ENCODE measurements around the gene BICD1.
A peak's percentile ranks its signal among the peaks of the same experiment; 100 is the strongest.

Gene BICD1

DNA sequence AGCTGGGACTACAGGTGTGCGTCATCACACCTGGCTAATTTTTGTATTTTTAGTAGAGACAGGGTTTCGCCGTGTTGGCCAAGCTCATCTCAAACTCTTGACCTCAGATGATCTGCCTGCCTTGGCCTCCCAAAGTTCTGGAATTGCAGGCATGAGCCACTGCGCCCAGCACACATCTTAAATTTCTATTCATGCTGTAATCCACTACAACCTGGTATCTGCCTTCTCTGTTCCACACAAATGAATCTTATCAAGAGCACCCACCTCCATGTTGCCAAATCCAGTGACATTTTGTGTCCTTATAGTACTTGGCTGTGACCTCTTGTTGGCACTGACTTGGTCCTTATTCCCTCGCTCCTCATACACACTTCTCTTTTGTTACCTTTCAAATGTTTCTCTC, 5.8 kb upstream of the BICD1 start:
- Histone ChIP-seq H3K27ac (ENCODE audit: low read depth, low read length) (no peak overlapping the region), H3K79me2 (ENCODE audit: control insufficient read depth, insufficient read depth, low read length, unreplicated experiment) (no peaks in the 10 kb centered on the region), H3K27me3 (ENCODE audit: insufficient read depth, low read length) (no peaks in the 10 kb centered on the region), H2AFZ (ENCODE audit: low read length, unreplicated experiment) (no peak overlapping the region), H3K4me3 (ENCODE audit: low read depth, low read length) (no peak overlapping the region), H3K36me3 (ENCODE audit: insufficient read depth, low read length) (no peaks in the 10 kb centered on the region), H3K4me1 (ENCODE audit: control insufficient read depth, insufficient read depth, low read length, unreplicated experiment) (no peaks in the 10 kb centered on the region)

DNA sequence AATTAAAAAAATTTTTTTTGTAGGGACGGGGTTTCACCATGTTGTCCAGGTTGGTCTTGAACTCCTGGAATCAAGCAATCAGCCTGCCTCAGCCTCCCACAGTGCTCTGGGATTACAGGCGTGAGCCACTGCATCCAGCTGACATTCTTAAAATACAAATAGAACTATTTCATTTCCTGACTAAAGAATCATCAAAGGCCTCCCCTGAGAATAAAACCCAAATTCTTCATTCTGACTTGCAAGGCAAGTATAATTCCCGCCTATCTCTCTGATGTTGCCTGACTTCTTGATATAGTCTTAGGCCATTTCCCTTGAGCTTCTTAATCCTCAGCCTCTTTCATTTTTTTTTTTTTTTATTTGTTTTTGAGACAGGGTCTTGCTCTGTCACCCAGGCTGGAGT, 4.4 kb upstream of the BICD1 start:
- no peaks in the 10 kb centered on the region for H3K27me3 ChIP-seq (ENCODE audit: insufficient read depth, low read length)
- H3K4me3 ChIP-seq (ENCODE audit: low read depth, low read length), result no peak overlapping the region
- H3K36me3 ChIP-seq (ENCODE audit: insufficient read depth, low read length), result no peaks in the 10 kb centered on the region
- peaks cover 2% of the 10 kb centered on the region for H3K79me2 ChIP-seq (ENCODE audit: control insufficient read depth, insufficient read depth, low read length, unreplicated experiment)
- no peaks in the 10 kb centered on the region for H3K4me1 ChIP-seq (ENCODE audit: control insufficient read depth, insufficient read depth, low read length, unreplicated experiment)
- H3K27ac ChIP-seq (ENCODE audit: low read depth, low read length), result no peak overlapping the region
- H2AFZ ChIP-seq (ENCODE audit: low read length, unreplicated experiment), result no peak overlapping the region

DNA sequence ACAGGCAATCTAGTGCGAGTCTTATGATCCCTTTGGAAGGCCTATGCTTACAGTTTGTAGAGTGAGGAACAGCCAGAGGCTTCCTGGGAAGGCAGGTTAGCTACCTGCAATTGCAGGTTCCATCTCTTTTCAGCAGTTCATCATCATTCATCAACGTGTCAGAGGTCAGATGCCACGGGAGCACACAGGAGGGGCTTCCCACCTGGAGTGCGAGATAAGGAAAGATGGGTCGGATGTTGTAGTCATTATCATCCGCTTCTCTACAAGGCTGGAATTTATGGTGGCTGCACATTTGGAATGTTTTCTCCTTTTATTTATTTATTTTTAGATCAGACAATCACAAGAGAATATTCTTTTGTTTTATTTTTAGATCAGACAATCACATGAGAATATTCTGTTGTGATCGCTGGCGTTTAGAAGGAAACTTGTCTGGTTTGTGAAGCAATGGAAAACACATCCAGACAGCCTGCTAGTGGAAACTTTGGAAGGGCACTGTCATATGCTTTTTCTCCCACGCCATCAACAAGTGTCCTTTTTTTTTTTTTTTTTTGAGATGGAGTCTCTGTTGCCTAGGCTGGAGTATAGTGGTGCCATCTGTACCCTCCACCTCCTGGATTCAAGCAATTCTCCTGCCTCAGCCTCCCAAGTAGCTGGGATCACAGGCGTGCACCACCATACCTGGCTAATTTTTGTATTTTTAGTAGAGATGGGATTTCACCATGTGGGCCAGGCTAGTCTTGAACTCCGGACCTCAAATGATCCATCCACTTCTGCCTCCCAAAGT, 1.9 kb upstream of the BICD1 start:
- no peak overlapping the region for H2AFZ ChIP-seq (ENCODE audit: low read length, unreplicated experiment)
- no peak overlapping the region for H3K27ac ChIP-seq (ENCODE audit: low read depth, low read length)
- peaks cover 24% of the 10 kb centered on the region for H3K79me2 ChIP-seq (ENCODE audit: control insufficient read depth, insufficient read depth, low read length, unreplicated experiment)
- no peak overlapping the region for H3K4me3 ChIP-seq (ENCODE audit: low read depth, low read length)
- peaks cover under 1% of the 10 kb centered on the region for H3K4me1 ChIP-seq (ENCODE audit: control insufficient read depth, insufficient read depth, low read length, unreplicated experiment)
- H3K27me3 ChIP-seq (ENCODE audit: insufficient read depth, low read length), result no peaks in the 10 kb centered on the region
- no peaks in the 10 kb centered on the region for H3K36me3 ChIP-seq (ENCODE audit: insufficient read depth, low read length)

DNA sequence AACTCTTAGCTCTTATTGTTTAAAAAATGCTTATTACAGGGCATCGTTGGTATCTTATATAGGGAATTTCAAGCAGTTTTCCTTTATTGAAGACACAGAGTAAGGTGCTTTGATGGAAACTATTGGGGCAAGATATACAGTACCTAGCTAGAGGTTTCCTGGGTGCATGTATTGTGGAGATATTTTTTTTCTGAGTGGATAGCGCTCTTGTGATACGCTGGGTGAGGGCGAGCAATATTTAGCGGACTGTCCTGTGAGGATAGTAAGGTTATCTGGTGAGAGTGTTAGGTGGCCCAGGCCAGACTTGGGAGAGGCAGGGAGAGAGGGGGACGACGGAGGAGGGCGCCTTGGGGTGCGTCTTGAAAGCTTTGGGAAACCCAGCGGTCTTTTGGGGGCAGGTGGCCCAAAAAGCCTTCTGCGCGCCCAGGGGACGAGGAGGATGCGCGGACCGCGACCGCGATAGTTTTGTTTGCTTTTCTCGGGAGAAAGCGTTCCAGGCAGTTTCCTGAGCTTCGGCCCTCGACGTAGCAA, 596 bp upstream of the BICD1 start:
- Histone ChIP-seq H3K27ac (ENCODE audit: low read depth, low read length) (no peak overlapping the region; the same call in 1 of the 2 replicates), H3K4me1 (ENCODE audit: control insufficient read depth, insufficient read depth, low read length, unreplicated experiment) (peaks cover 10% of the 10 kb centered on the region), H2AFZ (ENCODE audit: low read length, unreplicated experiment) (peak overlapping the region; percentile 92)

DNA sequence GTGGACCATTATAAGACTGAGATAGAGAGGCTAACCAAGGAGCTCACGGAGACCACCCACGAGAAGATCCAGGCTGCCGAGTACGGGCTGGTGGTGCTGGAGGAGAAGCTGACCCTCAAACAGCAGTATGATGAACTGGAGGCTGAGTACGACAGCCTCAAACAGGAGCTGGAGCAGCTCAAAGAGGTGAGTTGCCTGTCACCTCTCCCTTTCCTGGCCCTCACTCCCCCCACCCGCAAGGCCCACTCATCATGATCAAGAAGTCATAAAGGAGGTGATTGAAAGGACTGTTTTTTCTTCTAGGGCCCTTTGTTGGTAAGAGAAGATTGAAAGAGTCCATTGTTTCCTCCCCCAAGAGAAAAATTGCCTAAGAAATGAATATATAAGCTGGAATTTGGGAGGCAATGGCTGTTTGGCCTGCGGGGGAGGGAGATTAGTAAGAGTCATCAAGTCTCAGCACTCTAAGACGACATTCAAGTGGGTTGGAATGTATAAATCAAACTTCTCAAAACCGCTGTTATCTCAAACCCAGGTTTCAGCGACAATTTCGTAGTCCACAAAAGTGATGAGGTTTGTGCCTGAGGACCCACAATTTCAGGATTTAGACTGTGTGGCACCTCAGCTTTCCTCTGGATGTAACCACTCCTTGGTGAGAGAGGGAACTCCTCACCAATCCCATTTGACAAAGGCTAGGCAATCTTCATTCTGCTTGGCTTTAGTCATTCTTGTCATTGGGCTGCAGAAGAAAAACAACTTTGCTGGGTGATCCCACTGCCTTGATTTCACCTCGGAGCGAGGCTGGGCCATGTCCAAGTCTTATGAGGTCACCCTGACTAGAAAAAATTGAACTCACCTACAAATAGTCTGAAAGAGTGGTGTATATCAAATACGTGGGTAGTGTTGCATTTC, 966 bp downstream of the BICD1 start:
- Histone ChIP-seq H3K4me1 (ENCODE audit: control insufficient read depth, insufficient read depth, low read length, unreplicated experiment) (peaks cover 12% of the 10 kb centered on the region), H3K79me2 (ENCODE audit: control insufficient read depth, insufficient read depth, low read length, unreplicated experiment) (peaks cover 37% of the 10 kb centered on the region), H3K4me3 (ENCODE audit: low read depth, low read length) (peak overlapping the region; percentile 93), H3K27ac (ENCODE audit: low read depth, low read length) (peak overlapping the region; percentile 71), H2AFZ (ENCODE audit: low read length, unreplicated experiment) (peak overlapping the region; percentile 92), H3K27me3 (ENCODE audit: insufficient read depth, low read length) (no peaks in the 10 kb centered on the region), H3K36me3 (ENCODE audit: insufficient read depth, low read length) (no peaks in the 10 kb centered on the region)

More for the DNA sequence above, 596 bp upstream of the BICD1 start:
- H3K79me2 ChIP-seq (ENCODE audit: control insufficient read depth, insufficient read depth, low read length, unreplicated experiment), result peaks cover 31% of the 10 kb centered on the region
- H3K4me3 ChIP-seq (ENCODE audit: low read depth, low read length), result peak overlapping the region; percentile 93
- no peaks in the 10 kb centered on the region for H3K36me3 ChIP-seq (ENCODE audit: insufficient read depth, low read length)
- H3K27me3 ChIP-seq (ENCODE audit: insufficient read depth, low read length), result no peaks in the 10 kb centered on the region

DNA sequence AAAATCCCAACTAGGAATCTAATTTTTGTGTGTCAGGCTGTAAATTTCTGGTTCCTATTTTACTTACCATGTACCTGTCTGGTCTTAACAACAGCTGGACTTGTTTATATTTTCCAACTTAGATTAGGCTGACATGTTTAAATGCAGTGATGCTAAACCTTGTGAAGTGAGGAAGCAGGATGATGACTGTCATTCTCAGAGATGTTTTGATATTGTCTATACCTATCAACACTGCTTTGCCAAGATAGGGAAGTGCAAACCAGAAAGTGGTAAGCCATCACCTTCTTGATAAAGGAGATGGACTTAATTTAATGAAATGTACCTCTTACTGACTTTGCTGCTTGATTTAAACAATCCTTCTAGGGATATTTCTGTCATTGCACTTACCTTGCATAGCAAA, 2.1 kb downstream of the BICD1 start:
- Histone ChIP-seq H3K4me1 (ENCODE audit: control insufficient read depth, insufficient read depth, low read length, unreplicated experiment) (peaks cover 12% of the 10 kb centered on the region), H3K36me3 (ENCODE audit: insufficient read depth, low read length) (no peaks in the 10 kb centered on the region), H3K27me3 (ENCODE audit: insufficient read depth, low read length) (no peaks in the 10 kb centered on the region), H3K27ac (ENCODE audit: low read depth, low read length) (peak overlapping the region; percentile 71; the same call in 1 of the 2 replicates), H2AFZ (ENCODE audit: low read length, unreplicated experiment) (no peak overlapping the region), H3K79me2 (ENCODE audit: control insufficient read depth, insufficient read depth, low read length, unreplicated experiment) (peaks cover 46% of the 10 kb centered on the region), H3K4me3 (ENCODE audit: low read depth, low read length) (peak overlapping the region; percentile 93)

DNA sequence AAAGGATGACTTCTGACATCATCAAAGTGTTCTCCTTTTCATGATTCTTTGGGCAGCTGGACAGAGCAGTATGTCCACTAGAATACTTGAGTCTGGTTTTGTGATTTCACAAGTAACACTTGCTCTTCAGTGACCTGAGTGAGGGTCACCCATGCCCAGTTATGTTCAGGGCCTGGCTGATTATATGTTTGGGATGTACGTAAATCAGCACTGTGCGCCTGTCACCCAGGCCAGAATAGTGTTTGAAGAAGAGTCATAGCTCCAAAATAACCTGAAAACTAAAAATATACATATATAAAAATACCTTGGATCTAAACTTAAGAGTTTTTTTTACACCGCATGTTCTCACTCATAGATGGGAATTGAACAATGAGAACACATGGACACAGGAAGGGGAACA, 3.8 kb downstream of the BICD1 start:
- H3K27me3 ChIP-seq (ENCODE audit: insufficient read depth, low read length), result no peaks in the 10 kb centered on the region
- H3K36me3 ChIP-seq (ENCODE audit: insufficient read depth, low read length), result no peaks in the 10 kb centered on the region
- no peak overlapping the region for H2AFZ ChIP-seq (ENCODE audit: low read length, unreplicated experiment)
- H3K79me2 ChIP-seq (ENCODE audit: control insufficient read depth, insufficient read depth, low read length, unreplicated experiment), result peaks cover 50% of the 10 kb centered on the region
- H3K27ac ChIP-seq (ENCODE audit: low read depth, low read length), result no peak overlapping the region
- H3K4me1 ChIP-seq (ENCODE audit: control insufficient read depth, insufficient read depth, low read length, unreplicated experiment), result peaks cover 25% of the 10 kb centered on the region
- no peak overlapping the region for H3K4me3 ChIP-seq (ENCODE audit: low read depth, low read length)

DNA sequence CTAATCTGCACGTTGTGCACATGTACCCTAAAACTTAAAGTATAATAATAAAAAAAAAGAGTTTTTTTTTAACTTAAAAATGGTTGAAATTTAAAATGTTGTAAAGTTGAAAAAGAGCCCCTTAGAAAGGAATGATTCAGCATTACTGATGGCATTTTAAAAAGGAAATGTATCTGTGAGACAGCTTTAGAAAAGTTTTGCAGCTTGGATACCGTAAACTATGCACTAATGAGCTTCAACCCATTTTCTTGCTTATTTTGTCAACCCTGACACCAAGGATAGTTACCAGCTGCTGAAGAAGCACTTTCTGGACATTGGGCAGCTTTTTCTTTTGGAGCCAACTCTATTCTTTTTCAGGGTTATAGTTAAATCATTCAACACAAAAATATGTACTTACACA, 4.3 kb downstream of the BICD1 start:
- no peaks in the 10 kb centered on the region for H3K27me3 ChIP-seq (ENCODE audit: insufficient read depth, low read length)
- peaks cover 50% of the 10 kb centered on the region for H3K79me2 ChIP-seq (ENCODE audit: control insufficient read depth, insufficient read depth, low read length, unreplicated experiment)
- H3K4me3 ChIP-seq (ENCODE audit: low read depth, low read length), result no peak overlapping the region
- H3K36me3 ChIP-seq (ENCODE audit: insufficient read depth, low read length), result no peaks in the 10 kb centered on the region
- H3K27ac ChIP-seq (ENCODE audit: low read depth, low read length), result peak overlapping the region; percentile 14; the same call in 1 of the 2 replicates
- no peak overlapping the region for H2AFZ ChIP-seq (ENCODE audit: low read length, unreplicated experiment)
- peaks cover 28% of the 10 kb centered on the region for H3K4me1 ChIP-seq (ENCODE audit: control insufficient read depth, insufficient read depth, low read length, unreplicated experiment)

DNA sequence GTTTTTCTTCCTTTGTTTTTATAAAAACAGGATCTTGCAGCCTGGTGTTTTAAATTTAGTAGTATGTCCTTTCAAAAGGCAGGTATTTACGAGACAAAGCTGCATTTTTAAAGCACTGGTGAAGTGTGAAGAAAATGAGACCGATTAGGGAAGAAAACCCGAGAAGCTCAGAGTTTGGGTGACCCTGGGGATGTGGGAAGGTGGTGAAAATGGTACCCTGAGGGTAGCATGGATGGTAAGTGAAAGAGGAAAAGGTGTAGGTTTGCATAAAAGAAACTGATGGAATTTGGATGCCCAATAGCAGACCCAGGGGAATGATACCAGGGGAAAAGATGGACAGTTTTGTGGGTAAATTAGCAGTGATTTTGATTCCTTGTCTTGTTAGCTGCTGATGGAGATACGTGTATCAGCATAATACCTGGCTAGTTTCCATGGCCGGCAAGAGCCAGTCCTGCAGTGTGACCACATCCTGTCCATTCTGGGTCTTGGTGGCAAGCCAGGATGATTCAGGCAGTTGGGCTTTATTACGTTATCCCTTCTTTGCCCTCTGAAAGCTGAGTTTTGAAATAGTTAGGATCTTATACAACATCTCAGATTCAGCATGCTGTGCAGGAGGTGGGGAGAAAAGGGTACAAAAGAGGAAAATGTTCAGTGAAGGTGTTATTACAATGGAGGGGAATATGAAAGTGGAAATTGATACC, 8.9 kb downstream of the BICD1 start:
- Histone ChIP-seq H3K27me3 (ENCODE audit: insufficient read depth, low read length) (no peaks in the 10 kb centered on the region), H3K4me3 (ENCODE audit: low read depth, low read length) (peak overlapping the region; percentile 54), H3K79me2 (ENCODE audit: control insufficient read depth, insufficient read depth, low read length, unreplicated experiment) (peaks cover 39% of the 10 kb centered on the region), H3K36me3 (ENCODE audit: insufficient read depth, low read length) (no peaks in the 10 kb centered on the region), H3K4me1 (ENCODE audit: control insufficient read depth, insufficient read depth, low read length, unreplicated experiment) (peaks cover 39% of the 10 kb centered on the region), H3K27ac (ENCODE audit: low read depth, low read length) (peak overlapping the region; percentile 87), H2AFZ (ENCODE audit: low read length, unreplicated experiment) (peak overlapping the region; percentile 36)

DNA sequence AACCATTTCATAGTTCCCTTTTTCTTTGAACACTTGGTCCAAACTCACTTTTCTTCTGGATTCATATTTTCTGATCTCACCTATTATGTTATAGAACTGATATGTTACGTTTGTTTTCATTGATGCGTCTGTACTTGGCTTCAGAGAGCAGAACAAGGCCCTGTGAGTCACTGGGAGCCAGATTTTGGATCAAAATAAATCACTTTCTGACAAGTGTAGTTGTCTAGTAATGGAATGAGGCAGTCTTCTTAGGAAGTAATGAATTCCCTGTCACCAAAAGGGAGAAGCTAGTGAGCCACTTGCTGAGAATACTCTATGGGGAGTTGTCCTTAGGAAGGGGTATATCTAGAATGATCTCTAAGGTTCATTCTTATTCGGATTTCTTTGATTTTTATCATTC, 10.2 kb downstream of the BICD1 start:
- H3K27me3 ChIP-seq (ENCODE audit: insufficient read depth, low read length), result no peaks in the 10 kb centered on the region
- H2AFZ ChIP-seq (ENCODE audit: low read length, unreplicated experiment), result no peak overlapping the region
- peak overlapping the region; percentile 87 for H3K27ac ChIP-seq (ENCODE audit: low read depth, low read length)
- H3K4me3 ChIP-seq (ENCODE audit: low read depth, low read length), result peak overlapping the region; percentile 21; the same call in 1 of the 2 replicates
- no peaks in the 10 kb centered on the region for H3K36me3 ChIP-seq (ENCODE audit: insufficient read depth, low read length)
- peaks cover 40% of the 10 kb centered on the region for H3K79me2 ChIP-seq (ENCODE audit: control insufficient read depth, insufficient read depth, low read length, unreplicated experiment)
- H3K4me1 ChIP-seq (ENCODE audit: control insufficient read depth, insufficient read depth, low read length, unreplicated experiment), result peaks cover 37% of the 10 kb centered on the region
